Nephron progenitor cell (in vitro differentiated cells): ENCODE results near the gene LPCAT1.
A peak's percentile ranks its signal among the peaks of the same experiment; 100 is the strongest.

Source experiments
- DNase-seq: peaks from one replicate; pipeline ENCODE4 v3.0.0; 2021
- H3K27ac Mint-ChIP-seq: 2 replicates; pipeline ENCODE4 v1.8.0; 2021; ENCODE audit warnings: mild to moderate bottlenecking, moderate library complexity, mixed read lengths
- H3K27me3 Mint-ChIP-seq: 2 replicates; pipeline ENCODE4 v1.8.0; 2021; ENCODE audit warnings: mild to moderate bottlenecking, low read depth, mixed read lengths; ENCODE audit not compliant: poor library complexity
- H3K36me3 Mint-ChIP-seq: 2 replicates; pipeline ENCODE4 v1.8.0; 2021; ENCODE audit warnings: low read depth, mixed read lengths
- H3K4me1 Mint-ChIP-seq: 2 replicates; pipeline ENCODE4 v1.8.0; 2021; ENCODE audit warnings: mixed read lengths
- H3K4me3 Mint-ChIP-seq: 2 replicates; pipeline ENCODE4 v1.8.0; 2021; ENCODE audit warnings: mild to moderate bottlenecking, moderate library complexity, mixed read lengths
- H3K9me3 Mint-ChIP-seq: 2 replicates; pipeline ENCODE4 v1.8.0; 2021; ENCODE audit warnings: mild to moderate bottlenecking, moderate library complexity, mixed read lengths
- CTCF ChIP-seq: fragments of 200-600 bp; sonication (generic); IDR thresholded peaks from 2 replicates; pipeline ENCODE4 v1.5.0; 2021; ENCODE audit warnings: antibody characterized with exemption

The LPCAT1 gene

GRCh38 chr5:1525624-1526189, 1.9 kb upstream of the LPCAT1 start:
- no peak for DNase-seq
- H3K4me1 Mint-ChIP-seq, result peaks cover 21% of the 10 kb centered on the region
- peaks cover 9% of the 10 kb centered on the region for H3K27me3 Mint-ChIP-seq
- no peak for TF ChIP-seq CTCF
- peaks cover 4% of the 10 kb centered on the region for H3K36me3 Mint-ChIP-seq
- H3K4me3 Mint-ChIP-seq, result no peak overlapping the region
- H3K9me3 Mint-ChIP-seq, result no peaks in the 10 kb centered on the region
- no peak overlapping the region for H3K27ac Mint-ChIP-seq

- H3K4me1 Mint-ChIP-seq, result peaks cover 21% of the 10 kb centered on the region
- H3K27me3 Mint-ChIP-seq, result peaks cover 8% of the 10 kb centered on the region
- TF ChIP-seq CTCF, result no peak
- DNase-seq, result no peak
- no peak overlapping the region for H3K27ac Mint-ChIP-seq
- peaks cover 4% of the 10 kb centered on the region for H3K36me3 Mint-ChIP-seq
- peak overlapping the region; percentile 66 for H3K4me3 Mint-ChIP-seq
- no peaks in the 10 kb centered on the region for H3K9me3 Mint-ChIP-seq
Observed at GRCh38 chr5:1524799-1525623, 1.3 kb upstream of the LPCAT1 start.

DNA sequence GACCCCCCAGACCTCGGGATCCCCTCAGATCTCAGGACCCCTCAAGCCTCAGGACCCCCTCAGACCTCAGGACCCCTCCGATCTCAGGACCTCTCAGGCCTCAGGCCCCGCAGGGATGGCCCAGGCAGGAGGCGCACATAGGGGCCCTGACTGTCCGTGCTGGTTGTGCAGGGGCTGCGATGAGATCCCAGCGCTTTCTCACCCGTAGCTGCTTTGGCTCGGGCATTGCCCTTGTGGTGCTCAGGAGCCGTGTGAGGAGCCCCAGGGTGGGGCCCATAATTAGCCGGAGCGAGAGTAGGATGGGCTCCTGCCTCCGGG, 680 bp upstream of the LPCAT1 start:
- no peak overlapping the region for H3K27ac Mint-ChIP-seq
- TF ChIP-seq CTCF, result no peak
- DNase-seq, result no peak
- peaks cover 5% of the 10 kb centered on the region for H3K27me3 Mint-ChIP-seq
- H3K4me1 Mint-ChIP-seq, result peaks cover 21% of the 10 kb centered on the region
- H3K36me3 Mint-ChIP-seq, result peaks cover 4% of the 10 kb centered on the region
- no peaks in the 10 kb centered on the region for H3K9me3 Mint-ChIP-seq
- peak overlapping the region; percentile 66 for H3K4me3 Mint-ChIP-seq

GRCh38 chr5:1523480-1523792, 324 bp downstream of the LPCAT1 start:
- no peaks in the 10 kb centered on the region for H3K9me3 Mint-ChIP-seq
- TF ChIP-seq CTCF, result no peak
- peaks cover 21% of the 10 kb centered on the region for H3K4me1 Mint-ChIP-seq
- peaks cover 5% of the 10 kb centered on the region for H3K27me3 Mint-ChIP-seq
- H3K4me3 Mint-ChIP-seq, result peak overlapping the region; percentile 60
- DNase-seq, result no peak
- peaks cover 13% of the 10 kb centered on the region for H3K36me3 Mint-ChIP-seq
- no peak overlapping the region for H3K27ac Mint-ChIP-seq

DNA sequence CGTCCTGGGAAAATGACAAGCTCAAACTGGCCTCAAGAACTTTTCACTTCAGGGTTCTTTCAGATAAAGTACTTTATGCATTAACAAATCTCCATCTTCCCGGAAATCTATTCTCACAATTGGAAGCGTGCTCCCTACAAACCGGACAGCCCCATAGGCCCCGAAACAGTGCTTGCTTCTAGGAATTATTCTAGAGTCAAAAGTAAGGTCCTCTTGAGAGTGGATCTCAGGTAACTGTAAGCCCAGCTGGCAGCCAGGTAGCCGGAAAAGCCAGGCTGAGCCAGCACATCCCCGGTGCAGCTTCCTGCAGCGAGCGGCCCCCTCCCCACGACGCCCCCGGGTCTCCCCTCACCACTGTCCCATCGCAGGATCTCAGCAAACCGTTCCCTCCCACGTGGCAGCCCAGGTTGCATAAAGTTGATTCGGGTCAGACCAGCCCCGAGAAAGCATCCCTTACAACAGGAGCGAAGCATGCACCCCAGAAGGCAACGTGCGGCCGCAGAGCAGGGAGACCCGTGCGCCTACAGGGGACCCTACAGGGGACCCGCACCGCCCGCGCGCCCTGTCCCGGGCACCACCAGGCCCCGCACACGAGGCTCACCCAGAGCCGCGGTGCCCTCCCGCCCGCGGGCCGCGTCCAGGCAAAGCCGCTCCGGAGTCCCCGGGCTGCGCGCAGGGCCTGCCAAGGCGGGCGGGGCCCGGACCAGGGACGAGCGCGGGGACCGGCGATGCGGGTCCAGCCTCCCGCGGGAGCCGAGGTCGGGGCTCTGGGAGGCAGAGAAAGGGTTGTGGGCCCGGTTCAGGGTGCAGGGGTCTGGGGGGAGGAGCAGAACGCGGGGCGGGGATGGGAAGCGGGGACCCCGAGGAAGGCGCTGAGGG, 920 bp downstream of the LPCAT1 start:
- TF ChIP-seq CTCF, result no peak
- Mint-ChIP-seq H3K36me3 (peaks cover 13% of the 10 kb centered on the region), H3K4me1 (peaks cover 21% of the 10 kb centered on the region), H3K9me3 (no peaks in the 10 kb centered on the region), H3K27me3 (peaks cover 5% of the 10 kb centered on the region), H3K4me3 (peak overlapping the region; percentile 91), H3K27ac (no peak overlapping the region)
- peak; percentile 47 for DNase-seq
